Pons (tissue), 1 donor: ENCODE data around the gene DCP1B.
A peak's percentile ranks its signal among the peaks of the same experiment; 100 is the strongest.

Experiments
- DNase-seq: peaks from one replicate; pipeline ENCODE4 v3.0.0-alpha.2; 2016; ENCODE audit warnings: low spot score

Gene DCP1B

DNA sequence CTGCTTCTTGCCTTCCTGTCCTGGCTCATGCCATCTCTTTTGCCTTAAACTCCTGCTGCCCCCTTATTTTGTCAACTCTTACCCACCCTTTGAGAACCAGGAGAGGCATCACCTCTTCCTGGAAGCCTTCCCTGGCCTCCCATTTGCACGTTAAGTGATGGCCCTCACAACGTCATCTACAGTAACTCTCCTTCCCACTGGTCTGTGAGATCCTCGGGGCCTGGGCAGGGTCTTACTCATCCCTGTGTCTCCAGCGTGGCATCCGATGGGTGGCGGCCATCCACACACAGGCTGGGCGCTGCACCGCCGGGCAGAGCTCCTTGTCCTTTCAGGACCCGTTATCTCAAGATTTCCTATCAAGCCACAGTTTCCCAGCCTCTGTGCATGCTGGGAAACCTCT lies 69.0 kb downstream of the DCP1B start:
- no peak for DNase-seq

GRCh38 chr12:1934831-1935230 lies 69.4 kb downstream of the DCP1B start:
- no peak for DNase-seq

DNA sequence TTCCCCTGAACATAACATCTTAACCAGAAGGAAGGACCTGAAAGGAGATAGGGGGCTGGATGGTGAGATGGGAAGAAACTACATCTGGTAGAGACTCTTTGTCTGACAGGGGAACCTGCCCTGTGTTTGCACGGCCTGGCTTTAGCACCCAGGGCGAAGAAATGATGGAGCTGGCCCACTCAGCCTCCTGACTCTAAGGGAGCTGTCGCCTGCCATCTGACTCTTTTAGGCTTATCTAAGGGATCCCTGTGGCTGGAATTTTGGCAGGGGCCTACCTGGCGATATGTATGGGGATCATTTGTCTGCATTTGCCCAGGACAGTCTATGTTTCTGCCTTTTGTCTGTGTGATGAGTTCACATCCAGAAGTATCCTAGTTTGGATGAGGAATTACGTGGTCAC lies 70.2 kb downstream of the DCP1B start:
- DNase-seq = no peak

DNA sequence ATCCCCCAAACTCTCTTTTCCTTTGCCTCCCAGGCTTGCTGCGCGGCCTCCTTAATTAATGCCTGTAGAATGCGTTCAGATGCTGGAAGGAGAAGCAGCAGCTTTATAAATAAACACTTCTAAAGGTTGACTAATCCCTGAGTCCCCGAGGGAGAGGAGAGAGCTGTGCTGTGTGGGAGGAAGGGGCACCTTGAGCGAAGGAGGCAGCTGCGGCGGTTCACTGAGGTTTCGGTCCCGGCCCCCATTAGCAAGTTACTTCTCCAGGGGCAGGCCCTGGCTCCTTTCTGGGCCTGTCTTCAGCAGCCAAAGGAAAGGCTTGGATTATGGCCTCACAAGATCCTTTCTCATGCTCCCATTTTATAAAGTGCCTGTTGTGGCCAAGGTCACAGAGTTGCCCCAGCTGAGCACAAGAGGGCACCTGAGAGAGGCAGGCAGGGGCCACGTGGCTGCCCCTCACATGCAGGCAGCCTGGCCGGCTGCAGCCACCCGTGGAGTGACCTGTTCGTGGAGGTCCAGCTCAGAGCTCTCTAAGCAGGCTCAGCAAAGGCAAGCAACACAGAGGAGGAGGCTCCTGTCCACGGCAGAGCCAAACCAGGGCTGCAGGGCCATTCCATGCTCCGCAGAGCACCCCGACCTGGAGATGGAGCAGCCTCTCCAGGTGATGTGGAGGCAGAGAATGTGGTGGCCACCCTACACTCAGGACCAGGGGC lies 70.8 kb downstream of the DCP1B start:
- DNase-seq = no peak

- DNase-seq = peak; percentile 73
Measured at GRCh38 chr12:1932264-1932777, 71.9 kb downstream of the DCP1B start.

DNA sequence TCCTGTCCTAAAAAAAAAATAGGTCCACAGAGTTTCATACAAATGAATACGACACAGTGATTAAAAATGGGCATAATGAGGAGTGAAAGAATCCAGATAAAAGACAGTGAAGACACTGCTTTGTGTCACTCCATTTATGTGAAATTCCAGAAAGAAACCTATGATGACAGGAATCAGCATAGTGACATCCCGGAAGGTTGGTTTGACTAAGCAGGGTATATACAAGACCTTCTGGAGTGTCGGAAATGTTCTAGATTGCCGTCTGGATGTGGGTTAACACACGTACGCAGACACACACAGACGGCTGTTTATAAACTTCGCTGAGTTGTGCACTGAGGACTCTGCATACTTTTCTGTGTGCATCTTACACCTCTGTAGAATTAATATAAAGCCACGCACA lies 72.6 kb downstream of the DCP1B start:
- DNase-seq = no peak

- DNase-seq = no peak
Measured at GRCh38 chr12:1930803-1931597, 73.3 kb downstream of the DCP1B start.

DNA sequence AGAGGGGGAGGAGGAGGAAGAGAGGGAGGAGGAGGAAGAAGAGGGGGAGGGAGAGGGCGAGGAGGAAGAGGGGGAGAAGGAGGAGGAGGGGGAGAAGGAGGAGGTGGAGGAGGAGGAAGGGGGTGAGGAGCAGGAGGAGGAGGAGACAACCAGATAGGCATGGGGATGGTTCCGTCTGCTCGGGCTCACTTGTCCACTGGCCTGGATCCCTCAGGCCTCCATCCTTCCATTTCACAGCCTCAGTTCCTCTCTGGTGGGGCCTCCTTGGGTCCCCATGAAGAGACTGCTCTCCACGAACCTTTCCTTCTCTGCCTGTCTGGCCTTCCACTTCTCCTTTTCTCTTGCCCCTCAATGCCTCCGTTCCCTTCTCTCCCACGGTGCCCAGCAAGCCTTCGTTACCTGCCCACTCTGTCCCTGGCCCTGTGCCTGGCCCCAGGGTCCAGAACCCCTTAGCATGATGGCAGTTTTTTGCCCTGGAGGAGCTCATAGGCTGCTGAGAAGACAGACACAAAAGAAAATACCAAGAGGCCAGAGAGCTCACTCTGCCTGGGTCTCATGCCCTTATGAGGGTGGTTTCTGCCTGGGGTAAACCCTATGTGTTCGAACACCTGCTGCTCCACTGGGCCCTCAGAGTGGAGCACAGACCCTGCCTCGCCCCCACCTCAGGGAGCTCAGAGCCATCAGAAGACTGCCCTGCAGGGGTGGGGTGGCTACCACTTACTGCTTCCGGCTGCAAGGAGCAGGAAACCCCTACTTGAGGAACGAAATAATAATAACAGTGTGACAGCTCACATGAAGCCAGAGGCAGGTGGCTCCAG lies 74.1 kb downstream of the DCP1B start:
- DNase-seq = no peak

- no peak for DNase-seq
Measured at GRCh38 chr12:1929241-1929984, 74.8 kb downstream of the DCP1B start.

GRCh38 chr12:1928439-1929121 lies 75.7 kb downstream of the DCP1B start:
- DNase-seq = no peak

DNA sequence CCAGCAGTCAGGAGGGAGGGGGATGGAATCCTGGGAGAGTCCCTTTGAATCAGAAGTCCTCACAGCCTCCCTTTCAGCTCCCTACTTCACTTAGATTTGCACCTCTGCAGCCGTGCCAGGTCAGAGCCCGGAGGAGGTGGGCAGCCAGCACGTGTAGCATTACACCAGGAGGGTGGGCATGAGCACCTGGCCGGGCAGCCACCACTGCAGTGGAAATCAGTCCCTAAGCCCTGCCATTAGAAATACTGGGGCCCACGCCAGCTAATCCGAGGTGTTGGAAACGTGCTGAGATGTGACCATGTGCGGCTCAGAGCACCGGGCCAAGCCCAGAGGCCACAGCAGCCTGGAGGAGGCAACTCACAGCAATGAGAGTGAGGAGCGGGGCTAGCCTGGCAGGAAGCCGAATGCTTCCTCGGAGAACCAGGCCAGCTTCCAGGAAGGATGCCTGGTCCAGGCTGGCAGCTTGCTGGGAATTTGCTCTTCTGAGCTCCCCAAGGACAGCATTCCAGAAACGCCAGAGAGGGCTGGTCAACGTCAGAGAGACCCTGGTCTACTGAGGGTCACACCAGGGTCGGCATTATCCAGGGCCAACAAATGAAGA lies 76.4 kb downstream of the DCP1B start:
- no peak for DNase-seq

DNA sequence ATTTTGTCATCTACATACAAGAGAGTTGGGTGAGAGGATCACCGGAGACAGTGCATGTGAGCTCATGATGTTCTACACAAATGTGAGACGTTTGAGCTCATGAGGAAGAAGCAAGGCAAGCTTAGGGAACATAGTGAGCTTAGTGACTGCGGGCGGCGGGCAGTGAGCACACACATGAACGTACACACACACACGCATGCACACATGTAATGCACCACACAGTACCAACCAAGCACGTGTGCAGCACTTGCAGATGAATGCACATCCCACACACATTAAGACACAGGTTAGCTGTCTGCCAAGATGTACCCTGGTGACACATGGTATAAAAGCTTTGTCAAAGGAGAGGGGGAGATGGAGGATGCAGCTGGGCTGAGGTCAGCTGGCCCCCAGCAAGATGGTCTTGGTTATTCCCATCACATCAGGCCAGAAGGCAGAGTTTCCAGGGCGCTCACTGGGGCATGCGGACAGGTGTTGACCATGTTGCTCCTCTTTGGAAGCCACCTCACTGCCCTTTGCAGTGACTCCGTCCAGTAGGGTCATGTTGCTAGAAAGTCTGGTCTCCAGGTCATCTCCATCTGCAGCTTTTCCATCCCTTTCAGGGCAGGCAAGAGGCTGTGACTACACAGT lies 77.1 kb downstream of the DCP1B start:
- DNase-seq = no peak

- no peak for DNase-seq
Measured at GRCh38 chr12:1926251-1926657, 78.0 kb downstream of the DCP1B start.

GRCh38 chr12:1925684-1926006 lies 78.6 kb downstream of the DCP1B start:
- no peak for DNase-seq

- DNase-seq = no peak
Measured at GRCh38 chr12:1924996-1925683, 79.1 kb downstream of the DCP1B start.

DNA sequence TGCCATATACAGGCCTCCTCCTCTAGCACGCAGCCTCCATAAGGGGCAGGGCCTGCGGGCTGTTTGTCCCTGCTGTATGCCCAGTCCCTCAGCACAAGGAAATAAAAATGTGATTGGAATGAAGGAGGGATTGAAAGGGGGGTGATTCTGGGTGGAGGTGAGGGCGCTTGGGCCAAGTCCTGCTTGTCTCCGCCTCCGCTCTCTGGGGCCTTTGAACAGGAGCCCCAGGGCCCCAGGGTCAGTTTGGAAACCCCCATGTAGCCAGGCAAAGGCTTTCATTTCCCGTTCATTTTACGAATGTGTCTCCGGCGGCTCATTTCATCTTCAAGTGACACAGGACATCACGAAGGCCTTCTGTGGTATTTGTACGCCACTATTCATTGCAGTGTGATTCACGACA lies 81.3 kb downstream of the DCP1B start:
- no peak for DNase-seq

DNA sequence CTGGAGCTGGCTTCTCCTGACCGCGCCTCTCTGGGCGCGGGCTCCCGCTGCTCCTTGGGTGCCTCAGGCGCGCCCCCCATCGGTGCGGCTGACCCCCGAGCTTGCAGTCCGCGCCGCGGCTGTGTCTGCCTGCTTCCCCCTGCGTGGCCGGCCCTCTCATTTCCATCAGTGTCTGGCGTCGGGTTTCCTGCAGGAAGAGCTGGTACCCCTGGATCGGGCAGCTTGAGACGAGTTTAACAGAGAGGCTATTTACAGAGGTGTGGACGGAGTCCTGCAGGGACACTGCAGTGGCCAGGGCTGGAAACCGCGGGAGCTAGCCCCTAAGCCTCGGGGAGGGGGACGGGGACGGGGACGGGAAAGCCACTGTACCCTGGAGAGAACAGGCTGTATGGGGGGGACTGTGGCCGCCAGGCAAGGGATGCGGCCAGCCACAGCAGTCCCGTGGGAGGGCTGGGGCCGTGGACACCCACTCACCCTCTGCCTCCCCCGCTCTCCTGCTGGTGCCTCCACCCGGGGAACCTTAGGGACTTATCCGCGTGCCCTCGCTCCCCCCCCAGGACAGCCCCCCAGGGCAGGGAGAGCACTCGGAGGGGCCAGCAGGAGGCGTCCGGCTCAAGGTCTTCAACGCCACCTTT lies 82.1 kb downstream of the DCP1B start:
- no peak for DNase-seq

DNA sequence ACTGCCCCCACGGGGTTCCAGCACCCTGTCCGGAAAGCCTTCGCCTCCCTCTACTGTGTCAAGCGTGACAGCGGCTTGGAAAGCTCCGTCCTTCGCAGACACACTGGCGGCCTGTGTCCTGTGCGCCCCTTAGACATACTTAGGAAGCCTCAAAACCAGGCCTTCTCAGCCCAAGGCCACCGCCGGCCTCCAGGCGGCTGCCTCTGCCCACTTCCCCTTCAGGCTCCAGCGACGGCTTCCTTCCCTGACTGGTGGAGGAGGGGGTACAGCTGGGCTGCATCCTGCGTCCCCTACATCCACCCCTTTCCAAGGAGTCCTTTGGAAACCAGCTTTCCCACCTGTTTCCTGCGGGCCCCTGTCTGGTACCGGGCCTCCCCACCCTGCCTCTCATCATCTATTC lies 83.3 kb downstream of the DCP1B start:
- DNase-seq = no peak

DNA sequence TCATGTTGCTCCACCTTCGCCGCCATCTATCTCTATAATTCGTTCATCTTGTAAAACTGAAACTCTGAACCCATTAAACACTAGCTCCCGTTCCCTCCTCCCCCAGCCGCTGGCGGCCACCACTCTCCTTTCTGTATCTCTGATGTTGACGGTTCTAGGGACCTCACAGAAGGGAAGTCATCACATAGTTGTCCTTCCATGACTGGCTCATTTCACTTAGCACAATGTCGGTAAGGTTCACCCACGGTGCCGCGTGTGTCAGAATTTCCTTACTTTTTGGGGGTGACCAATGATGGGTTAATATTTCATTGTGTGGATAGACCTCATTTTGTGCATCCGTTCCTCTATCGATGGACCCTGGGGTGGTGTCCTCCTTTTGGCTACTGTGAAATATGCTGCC lies 83.8 kb downstream of the DCP1B start:
- no peak for DNase-seq
